IPS-15b (cell line): ENCODE results near the gene ABCG4.

Source experiments
- H3K27me3 ChIP-seq: one replicate; pipeline ENCODE4 v1.6.1; 2013; ENCODE audit warnings: low read length; ENCODE audit not compliant: control insufficient read depth, insufficient read depth
- H3K36me3 ChIP-seq: one replicate; pipeline ENCODE4 v1.6.1; 2013; ENCODE audit warnings: low read length; ENCODE audit not compliant: control insufficient read depth, insufficient read depth
- H3K4me1 ChIP-seq: one replicate; pipeline ENCODE4 v1.6.1; 2013; ENCODE audit warnings: mild to moderate bottlenecking, low read length; ENCODE audit not compliant: control insufficient read depth, insufficient read depth
- H3K4me3 ChIP-seq: one replicate; pipeline ENCODE4 v1.5.1; 2013; ENCODE audit warnings: low read depth, low read length
- H3K9ac ChIP-seq: one replicate; pipeline ENCODE4 v1.6.1; 2013; ENCODE audit warnings: low read depth, mild to moderate bottlenecking, low read length
- H3K9me3 ChIP-seq: one replicate; pipeline ENCODE4 v1.6.1; 2013; ENCODE audit warnings: mild to moderate bottlenecking, low read length; ENCODE audit not compliant: control insufficient read depth, insufficient read depth

The ABCG4 gene

GRCh38 chr11:119204066-119204465, 55.2 kb downstream of the ABCG4 start:
- Histone ChIP-seq H3K9ac (no peak overlapping the region), H3K27me3 (no peaks in the 10 kb centered on the region), H3K4me1 (peaks cover 7% of the 10 kb centered on the region), H3K36me3 (no peaks in the 10 kb centered on the region), H3K4me3 (no peak overlapping the region), H3K9me3 (no peaks in the 10 kb centered on the region)

DNA sequence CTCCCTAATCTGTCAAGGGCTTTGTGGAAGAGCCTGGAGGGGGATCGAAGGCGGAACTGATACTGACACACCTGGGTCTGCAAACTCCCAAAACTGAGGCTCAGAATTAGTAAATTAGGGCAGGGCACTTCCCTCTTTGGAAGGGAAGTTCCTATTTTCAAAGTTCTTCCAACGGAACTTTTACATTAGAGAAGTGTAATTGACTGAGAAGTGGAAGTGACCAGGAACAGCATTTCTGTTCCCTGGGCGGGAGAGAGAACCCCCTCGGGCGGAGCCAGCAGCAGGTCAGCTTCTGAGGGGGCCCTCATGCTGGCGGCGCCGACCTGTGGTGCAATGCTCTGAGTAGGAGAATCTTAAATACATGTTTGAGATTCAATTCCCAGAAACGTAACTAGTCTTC, 56.2 kb downstream of the ABCG4 start:
- Histone ChIP-seq H3K9ac (no peak overlapping the region), H3K9me3 (no peaks in the 10 kb centered on the region), H3K27me3 (no peaks in the 10 kb centered on the region), H3K36me3 (no peaks in the 10 kb centered on the region), H3K4me1 (peaks cover 12% of the 10 kb centered on the region), H3K4me3 (peak overlapping the region; percentile 43)

- H3K9ac ChIP-seq, result peak within 1 kb of the TSS; percentile 81
- H3K4me1 ChIP-seq, result peaks cover 12% of the 10 kb centered on the region
- H3K9me3 ChIP-seq, result no peaks in the 10 kb centered on the region
- H3K27me3 ChIP-seq, result no peaks in the 10 kb centered on the region
- no peaks in the 10 kb centered on the region for H3K36me3 ChIP-seq
- peak within 1 kb of the TSS; percentile 73 for H3K4me3 ChIP-seq
Measured at GRCh38 chr11:119205574-119206510, 57.0 kb downstream of the ABCG4 start, which contains the start of gene CBL. CBL (plus strand) TSS chr11:119206339; CDS start chr11:119206418, 79 bp downstream.

GRCh38 chr11:119206511-119207414, 57.9 kb downstream of the ABCG4 start:
- H3K9me3 ChIP-seq, result no peaks in the 10 kb centered on the region
- no peaks in the 10 kb centered on the region for H3K27me3 ChIP-seq
- peaks cover 12% of the 10 kb centered on the region for H3K4me1 ChIP-seq
- peak overlapping the region; percentile 73 for H3K4me3 ChIP-seq
- peak overlapping the region; percentile 81 for H3K9ac ChIP-seq
- H3K36me3 ChIP-seq, result no peaks in the 10 kb centered on the region

GRCh38 chr11:119207415-119207960, 58.6 kb downstream of the ABCG4 start:
- Histone ChIP-seq H3K9ac (peak overlapping the region; percentile 81), H3K9me3 (no peaks in the 10 kb centered on the region), H3K36me3 (no peaks in the 10 kb centered on the region), H3K4me3 (peak overlapping the region; percentile 73), H3K27me3 (no peaks in the 10 kb centered on the region), H3K4me1 (peaks cover 12% of the 10 kb centered on the region)

DNA sequence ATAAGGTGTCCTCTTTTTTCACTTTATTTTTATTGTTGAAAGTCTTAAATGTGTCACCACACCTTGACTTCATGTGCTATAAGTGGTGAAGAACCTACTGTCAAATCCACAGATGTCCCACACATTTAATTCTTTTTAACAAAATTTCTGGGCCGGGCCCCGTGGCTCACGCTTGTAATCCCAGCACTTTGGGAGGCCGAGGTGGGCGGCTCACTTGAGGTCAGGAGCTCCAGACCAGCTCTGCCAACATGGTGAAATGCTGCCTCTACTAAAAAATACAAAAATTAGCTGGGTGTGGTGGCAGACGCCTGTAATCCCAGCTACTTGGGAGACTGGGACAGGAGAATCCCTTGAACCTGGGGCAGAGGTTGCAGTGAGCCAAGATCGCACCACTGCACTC, 60.3 kb downstream of the ABCG4 start:
- peaks cover 12% of the 10 kb centered on the region for H3K4me1 ChIP-seq
- no peak overlapping the region for H3K4me3 ChIP-seq
- H3K27me3 ChIP-seq, result no peaks in the 10 kb centered on the region
- no peaks in the 10 kb centered on the region for H3K9me3 ChIP-seq
- no peaks in the 10 kb centered on the region for H3K36me3 ChIP-seq
- H3K9ac ChIP-seq, result no peak overlapping the region

DNA sequence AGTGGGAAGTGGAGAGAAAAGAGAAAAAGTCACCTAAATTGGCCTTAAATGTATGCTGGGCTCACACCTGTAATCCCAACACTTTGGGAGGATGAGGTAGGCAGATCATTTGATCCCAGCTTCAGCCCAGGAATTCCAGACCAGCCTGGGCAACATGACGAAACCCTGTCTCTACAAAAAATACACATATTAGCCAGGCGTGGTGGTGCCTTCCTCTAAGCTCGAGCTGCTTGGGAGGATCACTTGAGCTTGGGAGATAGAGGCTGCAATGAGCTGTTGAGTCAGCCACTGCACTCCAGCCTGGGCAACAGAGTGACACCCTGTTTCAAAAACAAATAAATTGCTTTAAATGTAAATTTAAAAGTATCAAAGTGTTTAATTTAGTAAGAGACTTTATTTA, 61.2 kb downstream of the ABCG4 start:
- H3K4me3 ChIP-seq, result no peak overlapping the region
- H3K36me3 ChIP-seq, result no peaks in the 10 kb centered on the region
- no peak overlapping the region for H3K9ac ChIP-seq
- no peaks in the 10 kb centered on the region for H3K27me3 ChIP-seq
- peaks cover 8% of the 10 kb centered on the region for H3K4me1 ChIP-seq
- no peaks in the 10 kb centered on the region for H3K9me3 ChIP-seq
